Activated CD4-positive, alpha-beta T cell treated with anti-CD3 and anti-CD28 coated beads, Interleukin-2, Interleukin-4, amounts not matched to agents 100 ng/mL and 50 ng/mL, durations not matched to agents 16 hours and 8 hours (primary cell): ENCODE results near the gene NEMP2.
"Not testable (repeated sequence)": the region's sequence is repeated elsewhere in the genome, so short reads cannot be mapped to it uniquely, and the experiment has no call there.

Experiments
- DNase-seq: peaks from one replicate; pipeline ENCODE4 v3.0.0-alpha.2; 2020; ENCODE audit warnings: low spot score

NEMP2 gene

GRCh38 chr2:190526105-190526750 lies 8.3 kb downstream of the NEMP2 start:
- no peak for DNase-seq

DNA sequence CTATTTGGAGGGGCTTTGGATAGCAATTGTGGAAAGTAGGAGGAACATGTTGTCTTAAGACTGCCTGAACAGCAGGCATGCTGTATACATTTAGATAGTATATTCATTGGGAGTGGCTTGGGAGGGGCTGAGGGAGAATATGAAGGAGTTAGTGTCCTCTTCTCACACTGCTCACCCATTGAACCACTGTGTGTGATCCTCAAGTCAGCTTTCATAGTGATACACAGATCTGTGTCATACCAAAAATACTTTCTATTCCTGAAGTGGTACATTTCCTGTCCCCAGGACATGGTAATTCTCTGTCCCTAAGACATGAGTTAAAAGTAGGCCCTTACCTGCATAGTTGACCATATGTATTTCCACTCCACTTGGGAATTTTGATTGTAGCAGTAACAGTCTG lies 9.6 kb downstream of the NEMP2 start:
- no peak for DNase-seq

GRCh38 chr2:190519975-190520767 lies 14.4 kb downstream of the NEMP2 start:
- no peak for DNase-seq

- no peak for DNase-seq
These were observed 17.1 kb downstream of the NEMP2 start for GRCh38 chr2:190517468-190517867.

GRCh38 chr2:190515687-190516086 lies 18.8 kb downstream of the NEMP2 start:
- peak; percentile 43 for DNase-seq

GRCh38 chr2:190514676-190515075 lies 19.8 kb downstream of the NEMP2 start:
- no peak for DNase-seq

- DNase-seq = no peak
These were observed 20.6 kb downstream of the NEMP2 start for GRCh38 chr2:190513877-190514276.

DNA sequence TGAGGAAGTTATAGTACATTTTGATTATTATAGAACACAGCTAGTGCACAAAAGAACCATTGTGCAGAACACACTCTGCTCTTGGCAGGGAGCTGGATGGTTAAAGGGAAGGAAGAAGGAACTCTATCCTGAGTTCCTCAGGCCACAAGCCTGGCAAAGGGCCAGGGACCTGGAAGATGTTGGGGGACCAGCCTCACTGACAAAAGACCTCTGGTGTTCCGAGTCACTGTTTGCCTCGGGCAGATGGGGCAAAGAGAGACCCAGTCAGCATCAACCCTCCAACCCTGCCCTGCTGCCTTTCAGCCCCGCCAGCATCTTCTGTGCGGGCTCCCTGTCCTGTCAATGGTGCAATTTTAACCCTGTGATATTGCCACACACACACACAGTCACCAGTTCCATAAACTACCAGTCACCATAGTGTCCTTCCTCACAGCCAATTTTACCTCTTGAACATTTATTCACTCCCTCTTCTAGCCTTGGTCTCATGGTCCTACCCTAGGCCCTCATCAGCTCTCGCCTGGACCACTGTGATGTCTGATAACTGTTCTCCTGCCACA lies 21.9 kb downstream of the NEMP2 start:
- no peak for DNase-seq

GRCh38 chr2:190511104-190511503 lies 23.4 kb downstream of the NEMP2 start:
- DNase-seq = no peak

GRCh38 chr2:190509895-190510294 lies 24.6 kb downstream of the NEMP2 start:
- not testable (repeated sequence) for DNase-seq

GRCh38 chr2:190507135-190507534 lies 27.4 kb downstream of the NEMP2 start:
- no peak for DNase-seq

GRCh38 chr2:190506666-190507065 lies 27.9 kb downstream of the NEMP2 start:
- DNase-seq = no peak

DNA sequence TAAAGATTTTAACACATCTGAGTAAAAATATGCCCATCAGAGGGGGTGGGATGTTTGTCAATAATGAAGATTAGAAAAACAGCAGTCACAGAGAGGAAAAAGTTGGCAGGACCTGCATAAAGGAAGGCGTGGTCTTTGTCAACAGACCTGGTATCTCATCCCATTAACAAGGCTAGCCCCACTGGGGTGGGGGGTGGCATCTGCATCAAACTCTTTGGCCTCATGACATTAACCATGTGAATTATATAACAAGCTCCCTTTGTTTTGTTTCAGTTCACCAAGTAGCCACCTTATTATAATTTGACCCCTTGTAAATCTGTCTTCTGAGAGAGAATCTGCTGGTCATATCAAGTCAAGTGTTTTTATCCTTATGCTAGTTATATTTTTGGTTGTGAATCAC lies 28.8 kb downstream of the NEMP2 start:
- DNase-seq = no peak

- no peak for DNase-seq
These were observed 29.6 kb downstream of the NEMP2 start for GRCh38 chr2:190504912-190505311.

- no peak for DNase-seq
These were observed 31.4 kb downstream of the NEMP2 start for GRCh38 chr2:190503088-190503487.

- no peak for DNase-seq
These were observed 32.7 kb downstream of the NEMP2 start for GRCh38 chr2:190501702-190502407.

DNA sequence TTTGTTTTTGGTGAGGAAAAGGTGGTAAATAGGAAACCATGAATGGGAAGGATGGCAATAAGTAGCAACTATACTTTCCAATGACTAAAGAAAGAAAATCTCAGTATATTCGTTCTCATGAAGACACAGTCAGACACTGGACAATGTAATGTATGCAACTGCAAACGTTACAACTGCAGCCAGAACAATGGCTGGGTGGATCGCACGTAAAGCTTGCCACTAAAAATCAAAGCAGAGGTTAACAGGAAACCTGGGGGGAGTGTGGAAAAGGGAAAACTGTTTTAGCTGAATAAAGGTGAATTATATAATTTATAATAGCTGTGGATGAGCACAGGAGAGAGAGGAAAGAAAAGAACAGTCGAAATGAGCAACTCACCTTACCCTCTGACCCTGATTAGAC lies 33.3 kb downstream of the NEMP2 start:
- no peak for DNase-seq

DNA sequence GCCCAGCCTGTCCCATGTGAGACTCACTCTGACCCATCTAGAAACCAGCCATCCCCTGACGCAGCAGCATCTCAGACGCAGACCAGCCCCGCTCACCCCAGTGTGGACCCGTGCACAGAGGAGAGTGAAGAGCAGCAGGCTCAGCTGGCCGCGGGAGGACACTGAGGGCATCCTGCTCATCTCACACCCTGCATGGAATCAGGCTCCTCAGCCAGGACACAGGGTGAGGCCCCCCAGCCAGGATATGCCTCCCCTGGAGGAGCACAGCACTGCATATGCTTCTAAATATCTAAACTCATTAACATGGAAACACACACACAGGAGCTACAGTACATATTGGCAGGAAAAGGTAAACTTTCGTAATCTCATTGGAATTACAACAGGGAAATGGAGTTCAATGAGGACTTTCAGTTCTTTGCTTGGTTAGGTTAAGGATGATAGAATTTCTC lies 34.4 kb downstream of the NEMP2 start:
- no peak for DNase-seq

- no peak for DNase-seq
These were observed 35.2 kb downstream of the NEMP2 start for GRCh38 chr2:190499273-190499672.

DNA sequence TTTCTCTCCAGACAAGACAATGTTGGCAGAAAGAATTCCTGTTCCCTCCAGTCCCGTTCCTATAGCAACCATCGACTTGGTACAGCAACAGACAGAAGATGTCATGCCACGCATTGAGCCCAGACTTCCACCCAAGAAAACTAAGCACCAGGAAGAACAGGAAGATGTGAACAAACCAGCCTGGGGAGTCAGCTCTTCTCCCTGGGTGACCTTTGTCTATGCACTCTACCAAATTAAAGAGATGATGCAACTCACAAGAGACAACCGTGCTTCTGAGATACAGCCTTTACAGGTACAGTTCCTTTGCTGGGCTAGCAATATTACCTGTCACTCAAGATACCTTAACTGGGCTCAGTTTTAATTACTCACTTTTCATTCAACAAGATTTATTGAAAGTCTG lies 37.1 kb downstream of the NEMP2 start:
- DNase-seq = no peak

GRCh38 chr2:190494600-190495227 lies 39.8 kb downstream of the NEMP2 start:
- DNase-seq = not testable (repeated sequence)

DNA sequence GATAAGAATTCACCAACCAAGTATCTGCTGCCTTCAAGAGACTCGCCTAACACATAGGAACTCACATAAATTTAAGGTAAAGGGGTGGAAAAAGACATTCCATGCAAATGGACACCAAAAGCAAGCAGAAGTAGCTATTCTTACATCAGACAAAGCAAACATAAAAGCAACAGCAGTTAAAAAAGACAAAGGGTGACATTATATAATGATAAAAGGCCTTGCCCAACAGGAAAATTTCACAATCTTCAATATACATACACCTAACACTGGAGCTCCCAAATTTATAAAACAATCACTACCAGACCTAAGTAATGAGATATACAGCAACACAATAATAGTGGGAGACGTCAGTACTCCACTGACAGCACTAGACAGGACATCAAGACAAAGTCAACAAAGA lies 41.4 kb downstream of the NEMP2 start:
- no peak for DNase-seq
